K562 (cell line): ENCODE results near the gene NME7. TPM values are rescaled to one million over a fixed set of nuclear protein-coding genes. Genes with fewer than 3 reads are reported as not detected.

Experiments
- ATAC-seq: fragments of 200-7000 bp; cut with Tn5 transposase; 3 replicates; pipeline ENCODE4 v1.9.1; 2020; ENCODE audit warnings: moderate library complexity
- BruUV-seq: library from RNA; stranded (reverse); fragments of 400-500 nt; replicated peaks from 2 replicates; lab custom pipeline; 2021; lab: Mats Ljungman, UMichigan
- CTCF ChIA-PET: fragments of 300-600 bp; formaldehyde crosslinking; extraction: SDS; loops from one replicate; lab custom pipeline; 2021; ENCODE audit warnings: low intra/inter-chr PET ratio; lab: Yijun Ruan, JAX
- POLR2A ChIA-PET: fragments of 300-600, 350-650 bp; sonication (Branson Sonifier 250); formaldehyde crosslinking; extraction: SDS; loops from one replicate; lab custom pipeline; 2021; ENCODE audit warnings: antibody characterized with exemption, inconsistent platforms; lab: Yijun Ruan, JAX
- DNase-seq, 4 experiments: peaks; one replicate each; pipeline versions ENCODE4 v3.0.0 to v3.0.0-alpha.2; 2011 to 2018; ENCODE audit warnings: low spot score in 3 of 4, mixed read lengths in 3 of 4; ENCODE audit errors: extremely low read depth in 1 of 4
- FAIRE-seq: peaks from 2 replicates; lab custom pipeline; 2011; peaks lifted over from hg19 to GRCh38; lab: Jason Lieb, UNC
- H2AFZ ChIP-seq: 2 replicates; pipeline ENCODE4 v1.6.0; 2011; ENCODE audit warnings: low read depth, low read length, control low read depth, inconsistent platforms
- H3K27ac ChIP-seq: fragments of 200-600 bp; 3 replicates; pipeline ENCODE4 v1.8.0; 2011; ENCODE audit warnings: low read depth, mild to moderate bottlenecking, control low read depth, inconsistent platforms, low read length, moderate library complexity, mixed read lengths; ENCODE audit errors: extremely low read depth
- H3K27me3 ChIP-seq, 2 experiments: fragments of 300-600 bp in 1 of 2; 2 replicates in 1 of 2; 3 replicates in 1 of 2; pipeline versions ENCODE4 v1.6.0 to v1.8.0; 2011; ENCODE audit warnings: inconsistent platforms in 2 of 2, low read length in 2 of 2, mild to moderate bottlenecking in 1 of 2, mixed read lengths in 1 of 2, moderate library complexity in 1 of 2; ENCODE audit not compliant: control insufficient read depth in 2 of 2, insufficient read depth in 2 of 2
- H3K36me3 ChIP-seq: fragments of 300-600 bp; 3 replicates; pipeline ENCODE4 v1.8.0; 2011; ENCODE audit warnings: mild to moderate bottlenecking, low read length, inconsistent platforms; ENCODE audit not compliant: control insufficient read depth, insufficient read depth
- H3K4me1 ChIP-seq, 2 experiments: fragments of 200-600 bp in 1 of 2; replicated peaks in 1 of 2; 2 replicates in 1 of 2; 3 replicates in 1 of 2; pipeline versions ENCODE4 v1.5.1 to v1.8.0; 2011; ENCODE audit warnings: inconsistent platforms in 2 of 2, low read length in 2 of 2, mild to moderate bottlenecking in 1 of 2, mixed read lengths in 1 of 2, moderate library complexity in 1 of 2; ENCODE audit not compliant: control insufficient read depth in 2 of 2, insufficient read depth in 2 of 2
- H3K4me2 ChIP-seq: 2 replicates; pipeline ENCODE4 v1.6.1; 2011; ENCODE audit warnings: low read length, control low read depth, inconsistent platforms, mixed read lengths; ENCODE audit not compliant: insufficient read depth
- H3K4me3 ChIP-seq: fragments of 200-600 bp; sonication (generic), shearing (Covaris generic); 2 replicates; pipeline ENCODE4 v1.5.1; 2016; ENCODE audit warnings: control low read depth, inconsistent platforms
- H3K79me2 ChIP-seq: fragments of 200-600 bp; 3 replicates; pipeline ENCODE4 v1.8.0; 2011; ENCODE audit warnings: low read length, inconsistent platforms; ENCODE audit not compliant: control insufficient read depth, insufficient read depth
- H3K9ac ChIP-seq, 2 experiments: 2 replicates each; pipeline versions ENCODE4 v1.6.0 to v1.6.1; 2011; ENCODE audit warnings: low read depth in 2 of 2, low read length in 2 of 2, control low read depth in 1 of 2, inconsistent platforms in 1 of 2, mild to moderate bottlenecking in 1 of 2, mixed read lengths in 1 of 2; ENCODE audit not compliant: insufficient read depth in 1 of 2
- H3K9me1 ChIP-seq: one replicate; pipeline ENCODE4 v1.6.0; 2011; ENCODE audit warnings: inconsistent platforms, mild to moderate bottlenecking, low read length, moderate library complexity; ENCODE audit not compliant: control insufficient read depth, insufficient read depth
- H3K9me3 ChIP-seq: replicated peaks from 2 replicates; pipeline ENCODE4 v1.5.1; 2011; ENCODE audit warnings: low read depth, low read length, inconsistent platforms; ENCODE audit not compliant: control insufficient read depth, insufficient read depth
- H4K20me1 ChIP-seq: replicated peaks from 2 replicates; pipeline ENCODE4 v1.6.1; 2011; ENCODE audit warnings: low read length, inconsistent platforms, mixed read lengths; ENCODE audit not compliant: control insufficient read depth, insufficient read depth
- C11orf30 ChIP-seq: fragments of 450-650 bp; IDR thresholded peaks from 2 replicates; pipeline ENCODE4 v1.6.1; 2016; ENCODE audit warnings: low read depth, mild to moderate bottlenecking
- MAFK ChIP-seq: IDR thresholded peaks from 2 replicates; pipeline ENCODE4 v1.6.1; 2011; ENCODE audit warnings: low read length, improper control_type of control experiment
- MEF2D ChIP-seq: conservative IDR thresholded peaks from 2 replicates; pipeline ENCODE4 v1.6.1; 2016; ENCODE audit warnings: low read depth, missing genetic modification characterization, missing compliant biosample characterization
- NCOA1 ChIP-seq: fragments of 450-650 bp; IDR thresholded peaks from 2 replicates; pipeline ENCODE4 v1.6.1; 2016; ENCODE audit warnings: low read depth
- RAD21 ChIP-seq, 2 experiments: fragments of 250-450 bp in 1 of 2; fragments of 450-650 bp in 1 of 2; sonication (Bioruptor Pico) in 1 of 2; formaldehyde crosslinking in 1 of 2; IDR thresholded peaks in 1 of 2; conservative IDR thresholded peaks in 1 of 2; 2 replicates each; pipeline versions ENCODE4 v1.4.0 to v1.8.0; 2020 to 2022; ENCODE audit warnings: mild to moderate bottlenecking in 2 of 2, moderate library complexity in 1 of 2
- RHOXF2B ChIP-seq: fragments of 250-450 bp; sonication (Bioruptor Pico); conservative IDR thresholded peaks from 2 replicates; pipeline ENCODE4 v1.5.1; 2021
- SFPQ ChIP-seq: fragments of 200-400 bp; formaldehyde crosslinking; IDR thresholded peaks from 2 replicates; pipeline ENCODE4 v1.6.1; 2017; ENCODE audit warnings: mild to moderate bottlenecking, low read depth, low read length, moderate library complexity
- SMAD3 ChIP-seq: fragments of 450-650 bp; formaldehyde crosslinking; conservative IDR thresholded peaks from 2 replicates; pipeline ENCODE4 v1.4.0; 2020; ENCODE audit warnings: mild to moderate bottlenecking
- TSC22D4 ChIP-seq: fragments of 450-650 bp; IDR thresholded peaks from 2 replicates; pipeline ENCODE4 v1.6.1; 2016; ENCODE audit warnings: missing genetic modification characterization, missing biosample characterization, control low read depth
- U2AF2 ChIP-seq: fragments of 200-400 bp; formaldehyde crosslinking; optimal IDR thresholded peaks from 2 replicates; pipeline ENCODE3; 2017; ENCODE audit warnings: low read depth, mild to moderate bottlenecking, low read length
- WHSC1 ChIP-seq: IDR thresholded peaks from one replicate; pipeline ENCODE4 v1.6.1; 2012; ENCODE audit warnings: low read length, control low read depth, inconsistent platforms
- XRCC4 ChIP-seq: IDR thresholded peaks from one replicate; pipeline ENCODE4 v1.6.1; 2011; ENCODE audit not compliant: insufficient read depth, insufficient read length; ENCODE audit errors: extremely low read depth
- ZBTB1 ChIP-seq: sonication (generic); formaldehyde crosslinking; IDR thresholded peaks from 2 replicates; pipeline ENCODE4 v1.8.1; 2023; ENCODE audit warnings: missing genetic modification reagents, low read depth, mild to moderate bottlenecking, borderline replicate concordance
- ZBTB11 ChIP-seq, 3 experiments: fragments of 200-800 bp in 1 of 3; fragments of 250-450 bp in 1 of 3; fragments of 450-650 bp in 1 of 3; sonication (Bioruptor Pico) in 1 of 3; sonication (Bioruptor generic) in 1 of 3; formaldehyde crosslinking in 1 of 3; IDR thresholded peaks; 2 replicates each; pipeline versions ENCODE4 v1.6.1 to v1.8.0; 2016 to 2022; ENCODE audit warnings: mild to moderate bottlenecking in 2 of 3, missing genetic modification characterization in 2 of 3, missing compliant biosample characterization in 1 of 3, moderate library complexity in 1 of 3
- ZNF316 ChIP-seq: fragments of 450-650 bp; IDR thresholded peaks from 2 replicates; pipeline ENCODE4 v1.6.1; 2016
- ZNF408 ChIP-seq: fragments of 250-450 bp; sonication (Bioruptor Pico); IDR thresholded peaks from 2 replicates; pipeline ENCODE4 v1.4.0; 2020; ENCODE audit warnings: low read depth, mild to moderate bottlenecking, moderate library complexity
- ZNF717 ChIP-seq: fragments of 250-450 bp; sonication (Bioruptor Pico); IDR thresholded peaks from 2 replicates; pipeline ENCODE4 v1.5.0; 2021
- ZNF766 ChIP-seq: fragments of 200-800 bp; sonication (Bioruptor generic); conservative IDR thresholded peaks from 2 replicates; pipeline ENCODE4 v1.6.1; 2016; ENCODE audit warnings: missing genetic modification characterization, missing compliant biosample characterization
- WGBS: fragments of 100-300 bp; shearing (Covaris generic); methylation state at CpG from one replicate; pipeline ENCODE4 v1.1.6; 2016; ENCODE audit warnings: low coverage, mixed read lengths; ENCODE audit not compliant: insufficient coverage; ENCODE audit errors: missing lambda C conversion rate; 5-methylcytosine and 5-hydroxymethylcytosine counted together
- in situ Hi-C: fragments of 300-500 bp; cut with MboI; formaldehyde crosslinking; loops from 4 replicates; pipeline ENCODE4 v1.15.0; 2018; ENCODE audit warnings: inconsistent platforms, mixed read lengths
- intact Hi-C: fragments of 100-400 bp; cut with micrococcal nuclease; formaldehyde crosslinking; loops from 2 replicates; pipeline ENCODE4 v1.14.2; 2022
- polyA plus RNA-seq, 8 experiments: library from polyadenylated mRNA; depleted of rRNA in 4 of 8; stranded (reverse) in 5 of 8; unstranded in 3 of 8; fragments of >200 nt; fragmentation: Nextera tagmentation in 2 of 8; fragmentation: Illumina TruSeq in 1 of 8; extraction: Ambion mirVana in 2 of 8; extraction: Trizol in 1 of 8; gene quantifications; 2 replicates each; pipeline versions ENCODE4 v1.2.1 to v1.2.3, GENCODE V29; 2011 to 2014; ENCODE audit warnings: inconsistent platforms in 1 of 8, missing spikeins in 1 of 8
- total RNA-seq, 7 experiments: library from RNA; depleted of rRNA in 6 of 7; stranded (reverse); fragments of >200 nt in 6 of 7; fragmentation: Illumina TruSeq in 2 of 7; extraction: Trizol in 2 of 7; gene quantifications; 2 replicates each; pipeline versions ENCODE4 v1.2.1 to v1.2.3, GENCODE V29; 2011 to 2021; ENCODE audit warnings: low replicate concordance in 1 of 7

The NME7 gene
- total and polyA plus RNA-seq, 9 of the 15 experiments (the other 6 are each of a cell fraction or from before 2014, with no cell fraction given) = 7.9 to 43.2 (median 23.9) TPM

GRCh38 chr1:169184812-169185211 lies 182.8 kb downstream of the NME7 start (continued):
- TF ChIP-seq TSC22D4 (tag) = no peak
- TF ChIP-seq NCOA1 = no peak

GRCh38 chr1:169180174-169180573 lies 187.4 kb downstream of the NME7 start:
- H3K9me1 ChIP-seq = no peaks in the 10 kb centered on the region
- H3K4me2 ChIP-seq = no peak overlapping the region
- in situ Hi-C loops = no loop called here
- 41% methylated on average over 3 of the region's 3 CpGs for WGBS
- no peak overlapping the region for H3K4me3 ChIP-seq
- H3K9ac ChIP-seq = no peak overlapping the region
- no peak overlapping the region for H2AFZ ChIP-seq
- H3K27ac ChIP-seq = no peak overlapping the region
- H3K79me2 ChIP-seq = no peaks in the 10 kb centered on the region
- no peaks in the 10 kb centered on the region for H3K27me3 ChIP-seq
- no peaks in the 10 kb centered on the region for H3K9me3 ChIP-seq
- H4K20me1 ChIP-seq = no peaks in the 10 kb centered on the region
- ChIA-PET POLR2A (interaction anchor here (2.3 kb wide), 1 partner anchor 11 kb away, joined by 10 read pairs; no protein-coding TSS in a partner anchor), CTCF (no interaction called here)
- no peaks in the 10 kb centered on the region for H3K4me1 ChIP-seq
- ATAC-seq (no peak), FAIRE-seq (no peak), DNase-seq (no peak)
- no TSS peak for BruUV-seq
- intact Hi-C loops = no loop called here
- no peaks in the 10 kb centered on the region for H3K36me3 ChIP-seq
- TF ChIP-seq MEF2D (tag) (no peak), U2AF2 (no peak), RHOXF2B (CRISPR knock-in tag) (no peak), SFPQ (no peak), ZBTB1 (no peak), WHSC1 (no peak), SMAD3 (CRISPR knock-in tag) (no peak), ZNF408 (CRISPR knock-in tag) (no peak), ZNF766 (CRISPR knock-in tag) (no peak), C11orf30 (peak; percentile 76), MAFK (peak; percentile 83), ZBTB11 (CRISPR knock-in tag; IDR thresholded peaks at IDR 0.05) (no peak), ZNF316 (peak; percentile 83), RAD21 (CRISPR knock-in tag; conservative IDR thresholded peaks at IDR 0.05 in 1 of 2, IDR thresholded peaks at IDR 0.05 in 1 of 2) (no peak), XRCC4 (no peak), ZNF717 (CRISPR knock-in tag) (no peak)
